Measurements from ENCODE around the gene RIPK4.

Gene RIPK4

DNA sequence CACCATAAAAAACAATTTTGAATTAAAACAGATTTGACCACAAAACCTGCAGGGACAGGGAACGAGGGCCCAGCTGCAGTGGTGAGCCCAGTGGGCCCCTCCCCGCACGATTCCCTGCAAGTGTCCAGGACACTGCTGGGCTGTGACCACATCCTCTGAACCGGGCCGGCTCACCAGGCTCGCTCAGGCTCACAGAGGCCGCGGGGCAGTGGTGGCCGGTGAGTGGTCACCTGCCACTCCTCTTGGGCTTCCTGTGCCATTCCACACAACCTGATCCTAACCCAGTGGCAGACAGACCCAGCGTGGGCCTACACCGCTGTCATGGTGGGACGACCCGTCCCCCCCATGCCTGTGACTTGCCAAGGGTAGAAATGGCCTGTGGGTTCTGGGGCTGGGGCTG is 36.5 kb upstream of the RIPK4 start:
- H3K9ac ChIP-seq (ENCODE audit: low read length) = no peak overlapping the region
- H3K4me1 ChIP-seq (ENCODE audit: control insufficient read depth, insufficient read depth, low read length) = peaks cover 9% of the 10 kb centered on the region
- H3K27me3 ChIP-seq (ENCODE audit: control insufficient read depth, insufficient read depth, low read length) = no peaks in the 10 kb centered on the region
- no peak overlapping the region for H3K27ac ChIP-seq (ENCODE audit: low read depth, low read length)
- H3K36me3 ChIP-seq (ENCODE audit: control insufficient read depth, insufficient read depth, low read length) = peaks cover 6% of the 10 kb centered on the region
- no peak overlapping the region for H3K4me3 ChIP-seq (ENCODE audit: low read length)

DNA sequence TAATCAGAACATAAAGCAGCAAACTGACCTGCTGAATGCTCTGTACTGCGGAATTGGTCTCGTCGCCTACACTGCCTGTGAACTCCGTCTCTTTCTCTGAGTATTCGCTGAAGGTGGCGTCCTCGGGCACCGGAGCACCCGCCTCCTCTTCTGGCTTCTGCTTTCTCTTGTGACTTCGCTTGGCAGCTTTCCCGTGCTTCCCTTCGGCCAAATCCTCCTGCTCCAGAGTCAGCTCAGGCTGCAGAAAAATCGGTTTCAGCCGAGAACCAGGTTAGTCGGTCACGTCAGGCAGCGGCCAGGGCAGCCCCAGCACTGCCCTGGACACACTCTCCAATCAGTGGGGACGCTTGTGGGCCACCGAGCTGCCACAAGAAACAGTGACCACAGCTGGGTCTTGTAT is 35.8 kb upstream of the RIPK4 start:
- H3K4me1 ChIP-seq (ENCODE audit: control insufficient read depth, insufficient read depth, low read length) = peaks cover 9% of the 10 kb centered on the region
- peak overlapping the region; percentile 13 for H3K4me3 ChIP-seq (ENCODE audit: low read length)
- peaks cover 8% of the 10 kb centered on the region for H3K36me3 ChIP-seq (ENCODE audit: control insufficient read depth, insufficient read depth, low read length)
- H3K27ac ChIP-seq (ENCODE audit: low read depth, low read length) = no peak overlapping the region
- no peaks in the 10 kb centered on the region for H3K27me3 ChIP-seq (ENCODE audit: control insufficient read depth, insufficient read depth, low read length)
- no peak overlapping the region for H3K9ac ChIP-seq (ENCODE audit: low read length)

DNA sequence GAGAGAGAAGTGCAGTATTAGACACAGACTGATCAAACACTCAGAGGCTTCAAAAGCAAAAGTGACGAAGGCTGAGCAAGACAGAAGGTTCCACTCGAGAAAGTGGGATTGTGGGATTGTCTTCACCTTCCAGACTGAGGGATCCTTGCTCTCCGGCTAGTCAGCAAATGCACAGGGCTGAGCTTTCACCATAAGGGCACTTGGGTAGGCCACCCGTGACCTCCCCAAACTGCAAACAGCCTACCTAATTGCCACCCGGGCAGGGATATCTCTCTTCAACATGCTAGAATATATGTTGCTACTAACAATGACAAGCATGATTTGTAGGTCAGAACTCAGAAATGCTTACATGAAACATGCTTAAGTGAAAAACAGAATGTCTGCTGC is 35.3 kb upstream of the RIPK4 start:
- Histone ChIP-seq H3K9ac (ENCODE audit: low read length) (no peak overlapping the region), H3K36me3 (ENCODE audit: control insufficient read depth, insufficient read depth, low read length) (peaks cover 8% of the 10 kb centered on the region), H3K4me3 (ENCODE audit: low read length) (no peak overlapping the region), H3K27ac (ENCODE audit: low read depth, low read length) (no peak overlapping the region), H3K4me1 (ENCODE audit: control insufficient read depth, insufficient read depth, low read length) (peaks cover 9% of the 10 kb centered on the region), H3K27me3 (ENCODE audit: control insufficient read depth, insufficient read depth, low read length) (no peaks in the 10 kb centered on the region)

DNA sequence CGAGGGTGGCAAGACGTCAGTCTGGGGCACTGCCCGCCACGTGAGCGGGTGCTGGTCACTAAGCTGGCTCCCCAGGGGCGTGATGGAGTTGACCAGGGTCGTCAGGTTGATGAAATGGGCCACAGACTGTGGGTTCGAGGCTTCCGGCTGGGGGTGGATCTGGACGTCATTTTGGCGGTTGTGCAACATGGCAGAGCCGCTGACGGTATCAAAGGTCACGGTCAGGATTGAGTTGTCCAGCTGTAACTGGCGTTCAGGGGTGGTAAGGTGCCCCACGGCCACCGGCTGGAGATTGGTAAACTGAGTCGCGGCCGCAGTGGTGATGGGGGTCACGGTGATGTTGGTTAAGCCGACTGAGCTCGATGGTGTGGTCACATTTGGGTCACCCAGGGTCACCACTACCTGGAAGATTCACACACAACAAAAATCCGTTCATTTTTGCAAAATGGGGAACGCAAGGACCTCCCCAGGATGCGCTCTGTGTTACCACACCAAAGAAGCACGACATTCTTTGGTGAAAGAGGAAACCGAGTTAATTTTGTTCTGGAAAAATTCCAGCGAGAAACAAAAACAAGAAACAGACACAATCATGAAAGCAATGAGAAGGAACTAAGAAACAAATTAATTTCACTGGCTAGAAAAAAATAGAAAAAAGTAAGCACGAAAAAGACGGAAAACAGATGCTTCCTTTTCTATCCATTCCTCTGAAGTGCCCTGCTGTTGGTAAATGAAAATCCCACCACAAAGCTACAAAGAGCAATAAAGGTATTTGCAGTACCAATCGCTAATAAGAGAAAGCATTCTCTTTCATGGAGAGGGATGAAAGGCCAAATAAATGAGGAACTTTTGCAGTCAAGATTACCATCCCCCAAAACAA is 34.7 kb upstream of the RIPK4 start:
- Histone ChIP-seq H3K36me3 (ENCODE audit: control insufficient read depth, insufficient read depth, low read length) (peaks cover 8% of the 10 kb centered on the region), H3K9ac (ENCODE audit: low read length) (no peak overlapping the region), H3K27me3 (ENCODE audit: control insufficient read depth, insufficient read depth, low read length) (no peaks in the 10 kb centered on the region), H3K4me1 (ENCODE audit: control insufficient read depth, insufficient read depth, low read length) (peaks cover 9% of the 10 kb centered on the region), H3K27ac (ENCODE audit: low read depth, low read length) (no peak overlapping the region), H3K4me3 (ENCODE audit: low read length) (no peak overlapping the region)

DNA sequence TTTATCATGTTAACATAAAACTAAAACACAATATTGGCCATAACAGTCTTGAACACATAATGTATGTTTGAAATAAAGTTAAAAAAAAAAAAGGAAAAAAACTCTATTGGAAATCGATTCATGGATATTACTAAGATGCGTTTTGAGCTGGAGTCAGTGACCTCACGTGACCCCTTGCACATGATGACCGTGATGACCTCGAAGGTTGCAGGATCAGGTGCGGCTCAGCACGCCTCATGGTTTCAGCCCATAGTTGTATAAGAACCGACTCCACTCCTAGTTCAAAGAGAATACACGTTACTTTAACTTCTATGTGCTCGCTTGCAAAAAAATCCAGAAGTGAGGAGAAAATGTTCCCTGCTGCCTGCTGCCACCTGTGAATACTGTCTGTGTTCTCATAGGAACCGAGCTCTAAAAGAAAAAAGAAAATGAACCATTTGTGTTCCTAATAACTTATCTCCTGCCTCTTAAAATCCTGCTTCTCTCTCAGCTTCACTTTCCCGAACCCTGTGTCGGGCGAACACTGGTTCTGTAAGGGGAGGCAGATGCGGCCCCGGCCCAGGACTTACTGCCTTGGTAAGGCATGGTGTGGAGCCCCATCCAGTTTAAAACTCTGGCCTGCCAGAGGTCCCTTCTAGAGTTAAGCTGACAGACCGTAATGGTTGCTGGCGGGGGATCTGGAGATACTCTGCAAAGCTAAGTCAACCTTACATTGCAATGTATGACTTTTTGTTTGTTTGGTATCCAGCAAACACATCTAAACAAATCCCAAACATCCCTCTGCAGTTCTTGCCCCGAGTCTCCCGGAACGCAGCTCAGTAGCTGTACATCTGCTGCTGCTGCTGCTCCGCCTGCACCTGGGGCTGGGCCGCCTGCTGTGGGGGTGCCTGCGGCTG is 33.8 kb upstream of the RIPK4 start:
- peaks cover 8% of the 10 kb centered on the region for H3K36me3 ChIP-seq (ENCODE audit: control insufficient read depth, insufficient read depth, low read length)
- no peaks in the 10 kb centered on the region for H3K27me3 ChIP-seq (ENCODE audit: control insufficient read depth, insufficient read depth, low read length)
- H3K4me1 ChIP-seq (ENCODE audit: control insufficient read depth, insufficient read depth, low read length) = peaks cover 9% of the 10 kb centered on the region
- H3K9ac ChIP-seq (ENCODE audit: low read length) = no peak overlapping the region
- no peak overlapping the region for H3K4me3 ChIP-seq (ENCODE audit: low read length)
- H3K27ac ChIP-seq (ENCODE audit: low read depth, low read length) = no peak overlapping the region

- Histone ChIP-seq H3K4me1 (ENCODE audit: control insufficient read depth, insufficient read depth, low read length) (peaks cover 9% of the 10 kb centered on the region), H3K4me3 (ENCODE audit: low read length) (no peak overlapping the region), H3K27ac (ENCODE audit: low read depth, low read length) (no peak overlapping the region), H3K36me3 (ENCODE audit: control insufficient read depth, insufficient read depth, low read length) (peaks cover 8% of the 10 kb centered on the region), H3K27me3 (ENCODE audit: control insufficient read depth, insufficient read depth, low read length) (no peaks in the 10 kb centered on the region), H3K9ac (ENCODE audit: low read length) (no peak overlapping the region)
Measured at GRCh38 chr21:41799763-41800162, 32.9 kb upstream of the RIPK4 start.

GRCh38 chr21:41798326-41798725 is 31.5 kb upstream of the RIPK4 start:
- no peak overlapping the region for H3K27ac ChIP-seq (ENCODE audit: low read depth, low read length)
- peaks cover 6% of the 10 kb centered on the region for H3K4me1 ChIP-seq (ENCODE audit: control insufficient read depth, insufficient read depth, low read length)
- no peak overlapping the region for H3K4me3 ChIP-seq (ENCODE audit: low read length)
- no peaks in the 10 kb centered on the region for H3K27me3 ChIP-seq (ENCODE audit: control insufficient read depth, insufficient read depth, low read length)
- peaks cover 8% of the 10 kb centered on the region for H3K36me3 ChIP-seq (ENCODE audit: control insufficient read depth, insufficient read depth, low read length)
- H3K9ac ChIP-seq (ENCODE audit: low read length) = no peak overlapping the region

- peaks cover 8% of the 10 kb centered on the region for H3K36me3 ChIP-seq (ENCODE audit: control insufficient read depth, insufficient read depth, low read length)
- no peak overlapping the region for H3K27ac ChIP-seq (ENCODE audit: low read depth, low read length)
- H3K4me1 ChIP-seq (ENCODE audit: control insufficient read depth, insufficient read depth, low read length) = no peaks in the 10 kb centered on the region
- H3K9ac ChIP-seq (ENCODE audit: low read length) = no peak overlapping the region
- H3K4me3 ChIP-seq (ENCODE audit: low read length) = no peak overlapping the region
- no peaks in the 10 kb centered on the region for H3K27me3 ChIP-seq (ENCODE audit: control insufficient read depth, insufficient read depth, low read length)
Measured at GRCh38 chr21:41796476-41797080, 29.7 kb upstream of the RIPK4 start.

DNA sequence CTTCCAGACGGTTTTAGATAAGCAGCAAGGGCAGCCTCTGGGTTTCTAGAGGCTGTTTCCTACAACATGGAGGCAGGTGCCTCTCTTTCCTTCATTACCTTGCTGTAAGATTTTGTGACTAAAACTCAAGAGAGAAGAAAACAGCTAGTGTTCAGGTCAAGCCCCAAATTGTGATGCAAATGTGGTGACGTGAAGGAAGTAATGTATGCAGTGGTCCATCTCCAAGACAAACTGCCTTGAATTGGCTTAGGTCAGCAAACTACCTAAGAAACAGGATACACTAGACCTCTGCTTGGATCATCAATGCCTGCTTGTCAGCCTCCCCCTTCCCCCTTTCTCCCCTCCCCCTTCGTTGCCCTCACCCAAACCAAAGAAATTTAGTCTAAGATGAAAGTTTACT is 28.9 kb upstream of the RIPK4 start:
- Histone ChIP-seq H3K4me1 (ENCODE audit: control insufficient read depth, insufficient read depth, low read length) (no peaks in the 10 kb centered on the region), H3K27me3 (ENCODE audit: control insufficient read depth, insufficient read depth, low read length) (no peaks in the 10 kb centered on the region), H3K36me3 (ENCODE audit: control insufficient read depth, insufficient read depth, low read length) (peaks cover 8% of the 10 kb centered on the region), H3K9ac (ENCODE audit: low read length) (no peak overlapping the region), H3K4me3 (ENCODE audit: low read length) (no peak overlapping the region), H3K27ac (ENCODE audit: low read depth, low read length) (no peak overlapping the region)

- H3K4me3 ChIP-seq (ENCODE audit: low read length) = no peak overlapping the region
- no peak overlapping the region for H3K27ac ChIP-seq (ENCODE audit: low read depth, low read length)
- H3K9ac ChIP-seq (ENCODE audit: low read length) = no peak overlapping the region
- H3K36me3 ChIP-seq (ENCODE audit: control insufficient read depth, insufficient read depth, low read length) = peaks cover 6% of the 10 kb centered on the region
- no peaks in the 10 kb centered on the region for H3K27me3 ChIP-seq (ENCODE audit: control insufficient read depth, insufficient read depth, low read length)
- no peaks in the 10 kb centered on the region for H3K4me1 ChIP-seq (ENCODE audit: control insufficient read depth, insufficient read depth, low read length)
Measured at GRCh38 chr21:41794600-41794999, 27.7 kb upstream of the RIPK4 start.

DNA sequence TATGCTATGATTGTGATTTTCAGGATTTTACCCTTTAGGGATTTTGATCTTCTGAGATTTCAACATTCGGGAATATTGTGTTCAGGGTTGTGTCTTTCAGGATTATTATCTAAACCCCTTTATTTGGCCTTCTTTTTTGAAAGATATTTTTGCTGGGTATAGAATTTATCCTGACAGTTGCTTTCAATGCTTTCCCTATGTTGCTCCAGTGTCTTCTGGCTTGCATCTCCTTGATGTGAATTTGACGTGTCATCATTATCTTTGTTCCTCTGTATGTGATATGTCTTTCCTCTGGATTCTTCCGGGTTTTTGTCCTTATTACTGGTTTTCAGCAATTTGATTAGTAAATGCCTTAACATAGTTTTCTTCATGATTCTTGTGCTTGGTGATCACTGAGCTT is 25.9 kb upstream of the RIPK4 start:
- Histone ChIP-seq H3K36me3 (ENCODE audit: control insufficient read depth, insufficient read depth, low read length) (no peaks in the 10 kb centered on the region), H3K4me1 (ENCODE audit: control insufficient read depth, insufficient read depth, low read length) (no peaks in the 10 kb centered on the region), H3K9ac (ENCODE audit: low read length) (no peak overlapping the region), H3K27ac (ENCODE audit: low read depth, low read length) (no peak overlapping the region), H3K4me3 (ENCODE audit: low read length) (no peak overlapping the region), H3K27me3 (ENCODE audit: control insufficient read depth, insufficient read depth, low read length) (no peaks in the 10 kb centered on the region)

DNA sequence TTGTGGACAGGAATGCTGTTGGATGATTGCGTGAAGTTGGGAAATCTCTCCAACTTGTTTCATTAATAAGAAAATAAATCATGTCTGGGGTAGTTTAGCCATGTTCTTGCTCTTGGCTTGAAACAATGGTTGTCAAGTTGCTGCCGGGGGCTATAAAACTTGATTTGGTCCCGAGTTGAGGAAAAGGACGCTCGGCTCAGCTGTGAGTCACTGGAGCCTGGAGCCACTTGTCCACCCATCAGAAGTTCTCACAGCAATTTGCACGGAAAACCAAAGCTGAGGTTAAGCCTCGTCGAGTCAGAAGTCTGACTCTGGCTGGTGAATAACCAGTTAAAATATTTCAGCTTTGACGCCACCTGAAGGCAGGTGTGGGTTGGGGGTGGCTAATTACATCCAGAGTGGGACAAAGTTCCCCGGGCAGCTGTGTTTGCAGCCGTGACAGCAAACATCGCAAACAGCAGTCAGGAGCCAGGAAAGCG is 19.7 kb upstream of the RIPK4 start:
- Histone ChIP-seq H3K4me3 (ENCODE audit: low read length) (no peak overlapping the region), H3K4me1 (ENCODE audit: control insufficient read depth, insufficient read depth, low read length) (no peaks in the 10 kb centered on the region), H3K9ac (ENCODE audit: low read length) (no peak overlapping the region), H3K36me3 (ENCODE audit: control insufficient read depth, insufficient read depth, low read length) (no peaks in the 10 kb centered on the region), H3K27ac (ENCODE audit: low read depth, low read length) (no peak overlapping the region), H3K27me3 (ENCODE audit: control insufficient read depth, insufficient read depth, low read length) (peaks cover 4% of the 10 kb centered on the region)
